D721Med (cell line): ENCODE results near the gene STK38L.

Source experiments
- DNase-seq: peaks from one replicate; pipeline ENCODE4 v3.0.0; 2011; ENCODE audit warnings: low spot score; ENCODE audit not compliant: insufficient read length
- FAIRE-seq: peaks from 2 replicates; lab custom pipeline; 2011; peaks lifted over from hg19 to GRCh38; lab: Jason Lieb, UNC
- TF ChIP-seq, protein P1 (sequence below): IDR thresholded peaks from 2 replicates; pipeline ENCODE4 v1.5.1; 2012; ENCODE audit warnings: mild to moderate bottlenecking, control low read depth; ENCODE audit not compliant: insufficient read depth; ENCODE audit errors: missing control alignments

The STK38L gene

DNA sequence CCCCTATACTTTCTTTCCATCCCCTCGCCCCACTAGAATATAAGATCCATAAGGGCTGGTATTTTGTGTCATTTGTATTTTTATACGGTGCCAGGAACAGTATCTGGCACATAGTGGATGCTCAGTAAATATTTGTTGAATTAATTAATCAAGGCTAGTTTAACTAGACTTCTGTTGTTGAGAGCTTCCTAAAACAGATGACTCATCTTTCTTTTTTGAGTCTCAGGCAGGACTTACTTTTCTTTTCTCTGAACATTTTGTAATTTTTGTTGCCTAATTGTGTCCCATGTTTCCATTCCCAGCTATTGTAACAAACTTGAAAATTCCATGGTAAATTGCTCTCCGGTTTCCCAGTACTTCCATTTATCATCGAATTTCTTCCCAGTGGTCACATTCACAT, 16.7 kb downstream of the STK38L start:
- no peak for FAIRE-seq
- TF ChIP-seq, protein P1, sequence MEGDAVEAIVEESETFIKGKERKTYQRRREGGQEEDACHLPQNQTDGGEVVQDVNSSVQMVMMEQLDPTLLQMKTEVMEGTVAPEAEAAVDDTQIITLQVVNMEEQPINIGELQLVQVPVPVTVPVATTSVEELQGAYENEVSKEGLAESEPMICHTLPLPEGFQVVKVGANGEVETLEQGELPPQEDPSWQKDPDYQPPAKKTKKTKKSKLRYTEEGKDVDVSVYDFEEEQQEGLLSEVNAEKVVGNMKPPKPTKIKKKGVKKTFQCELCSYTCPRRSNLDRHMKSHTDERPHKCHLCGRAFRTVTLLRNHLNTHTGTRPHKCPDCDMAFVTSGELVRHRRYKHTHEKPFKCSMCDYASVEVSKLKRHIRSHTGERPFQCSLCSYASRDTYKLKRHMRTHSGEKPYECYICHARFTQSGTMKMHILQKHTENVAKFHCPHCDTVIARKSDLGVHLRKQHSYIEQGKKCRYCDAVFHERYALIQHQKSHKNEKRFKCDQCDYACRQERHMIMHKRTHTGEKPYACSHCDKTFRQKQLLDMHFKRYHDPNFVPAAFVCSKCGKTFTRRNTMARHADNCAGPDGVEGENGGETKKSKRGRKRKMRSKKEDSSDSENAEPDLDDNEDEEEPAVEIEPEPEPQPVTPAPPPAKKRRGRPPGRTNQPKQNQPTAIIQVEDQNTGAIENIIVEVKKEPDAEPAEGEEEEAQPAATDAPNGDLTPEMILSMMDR, result no peak
- no peak for DNase-seq

DNA sequence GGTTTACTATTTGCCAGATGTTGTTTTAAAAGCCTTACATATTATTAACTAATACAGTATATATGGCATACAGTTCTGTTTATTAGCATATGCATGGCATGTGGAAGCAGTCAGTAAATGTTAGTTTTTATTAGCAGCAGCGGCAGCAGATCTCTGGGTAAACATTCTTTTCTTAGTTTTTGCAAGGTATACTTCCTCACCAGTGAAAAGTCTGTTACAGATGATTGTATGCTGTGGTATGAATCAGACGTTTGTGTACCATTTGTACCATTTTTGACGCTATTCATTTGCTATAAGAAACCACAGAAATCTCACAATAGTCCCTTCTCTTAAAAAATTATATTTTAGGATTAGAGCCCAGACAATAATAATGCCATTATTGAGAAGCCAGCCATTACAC, 17.8 kb downstream of the STK38L start:
- FAIRE-seq (no peak), DNase-seq (no peak)
- TF ChIP-seq, protein P1, result no peak

DNA sequence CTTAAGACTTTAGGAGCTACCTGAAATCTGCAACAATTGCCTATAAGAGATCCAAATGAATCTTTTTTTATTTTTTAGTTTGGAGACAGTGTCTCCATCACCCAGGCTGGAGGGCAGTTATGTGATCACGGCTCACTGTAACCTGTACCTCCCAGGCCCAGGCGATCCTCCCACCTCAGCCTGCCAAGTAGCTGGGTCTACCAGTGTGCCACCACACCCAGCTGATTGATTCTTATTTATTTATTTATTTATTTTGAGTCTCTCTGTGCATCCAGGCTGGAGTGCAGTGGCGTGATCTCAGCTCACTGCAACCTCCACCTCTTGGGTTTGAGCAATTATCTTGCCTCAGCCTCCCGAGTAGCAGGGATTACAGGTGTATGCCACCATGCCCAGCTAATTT, 26.1 kb downstream of the STK38L start:
- FAIRE-seq (no peak), DNase-seq (no peak)
- TF ChIP-seq, protein P1, result no peak

DNA sequence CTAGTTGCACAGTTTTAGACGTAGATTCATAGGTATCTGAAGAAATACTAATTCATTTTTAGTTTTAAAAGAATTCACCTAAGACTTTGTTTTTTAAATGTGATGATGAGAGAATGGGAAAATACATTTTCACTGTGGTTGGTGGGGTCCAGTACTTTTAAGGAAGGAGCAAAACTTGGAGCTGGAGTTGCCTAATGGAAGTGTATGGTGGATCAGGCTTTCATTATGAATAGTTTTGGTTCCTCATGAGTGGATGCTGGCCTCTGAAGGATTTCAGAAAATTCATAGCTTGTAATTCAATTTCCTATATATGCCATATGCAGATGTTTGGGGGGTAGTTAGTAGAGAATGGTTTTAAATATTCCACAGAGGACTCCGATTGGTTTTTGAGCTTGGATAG, 27.1 kb downstream of the STK38L start:
- TF ChIP-seq, protein P1, result no peak

DNA sequence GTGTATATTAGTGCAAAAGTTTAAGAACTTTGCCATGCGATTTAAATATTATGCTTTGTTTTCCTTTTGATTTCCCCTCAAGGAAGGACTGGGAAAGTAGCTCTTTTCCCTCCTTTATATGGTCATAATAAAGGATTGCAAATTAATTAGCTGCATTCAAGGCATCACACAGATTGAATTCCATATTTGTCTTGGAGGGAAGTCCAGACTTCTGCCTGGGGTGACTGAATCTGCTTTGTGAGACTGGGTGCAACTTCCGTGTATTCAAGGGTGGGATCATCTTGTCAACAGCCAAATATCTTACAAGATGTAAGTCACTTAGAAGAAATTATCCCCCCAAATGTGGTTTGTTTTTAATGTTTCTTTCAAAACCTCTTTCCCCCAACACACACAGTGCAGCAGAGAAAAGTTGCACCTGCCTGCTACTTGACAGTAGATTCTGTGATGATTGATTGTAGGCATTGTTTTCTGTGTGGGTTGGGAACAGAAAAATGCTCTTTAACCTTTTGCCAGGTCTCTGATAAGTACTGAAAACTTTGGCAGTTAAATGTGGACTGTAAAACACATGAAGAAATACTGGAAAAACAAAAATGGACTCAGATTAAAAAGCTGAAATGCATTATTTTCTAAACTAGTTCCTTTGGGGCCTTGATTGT, 28.4 kb downstream of the STK38L start:
- TF ChIP-seq, protein P1, result no peak
- no peak for DNase-seq
- no peak for FAIRE-seq

More for the DNA sequence above, 27.1 kb downstream of the STK38L start:
- FAIRE-seq (no peak), DNase-seq (no peak)

DNA sequence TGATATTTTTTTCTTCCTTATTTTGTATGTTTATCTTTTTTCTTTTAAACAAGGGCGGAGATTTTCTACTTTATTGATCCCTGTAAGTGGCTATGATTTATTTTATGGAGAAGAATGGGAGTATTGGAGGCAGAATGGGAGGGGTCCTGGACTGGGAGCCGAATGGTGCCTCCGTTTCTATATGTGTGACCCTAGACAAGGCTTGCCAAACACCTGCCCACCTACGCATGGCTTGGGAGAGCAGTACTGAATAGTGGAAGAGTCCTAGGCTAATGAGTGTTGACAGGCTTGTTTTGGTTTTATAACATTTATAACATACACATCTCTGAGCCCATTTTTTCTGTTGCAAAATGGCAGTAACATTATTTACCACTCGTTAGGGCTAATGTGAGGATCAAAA, 29.0 kb downstream of the STK38L start:
- DNase-seq (no peak), FAIRE-seq (no peak)
- TF ChIP-seq, protein P1, result no peak

DNA sequence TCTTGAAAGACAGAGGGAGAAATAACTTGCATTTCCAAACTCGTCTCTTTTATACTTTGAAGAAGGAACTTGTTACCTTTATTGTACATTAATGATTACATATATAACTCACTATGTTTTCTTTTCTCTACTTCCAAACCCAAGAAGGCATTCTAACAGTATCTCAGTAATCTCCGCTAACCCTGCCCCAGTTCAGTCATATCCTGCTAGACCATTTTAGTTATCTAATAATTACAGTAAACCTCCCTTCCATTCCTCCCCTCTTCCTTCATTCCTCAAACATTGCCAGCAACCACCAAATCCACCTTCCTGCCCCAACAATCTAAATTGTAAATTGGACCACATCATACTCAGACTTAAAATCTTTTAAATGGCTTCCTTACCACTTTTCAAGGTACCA, 30.6 kb downstream of the STK38L start:
- FAIRE-seq, result no peak
- DNase-seq, result no peak
- TF ChIP-seq, protein P1, result no peak
